ENCODE measurements around the gene FMO1.

FMO1 gene

DNA sequence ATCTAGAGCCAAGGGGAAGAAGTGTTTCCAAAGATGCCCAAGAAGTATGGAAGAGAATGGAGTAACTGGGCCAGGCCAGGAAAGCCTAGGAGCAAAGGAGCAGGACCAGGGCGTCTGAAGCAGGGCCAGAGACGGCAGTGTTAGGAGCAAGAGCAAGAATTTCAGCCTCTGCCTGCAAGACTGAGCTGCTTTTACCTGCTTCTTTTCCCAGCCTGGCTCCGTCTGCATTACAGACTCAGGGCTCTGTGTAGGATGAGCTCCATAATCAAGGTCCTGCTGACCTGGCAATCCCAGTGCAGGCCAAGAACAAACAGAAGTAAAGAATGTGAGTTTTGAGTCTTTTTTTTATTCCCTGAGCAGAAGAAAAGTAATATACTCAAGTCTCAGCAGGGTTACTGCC, 10.1 kb downstream of the FMO1 start:
- TF ChIP-seq, protein P1, sequence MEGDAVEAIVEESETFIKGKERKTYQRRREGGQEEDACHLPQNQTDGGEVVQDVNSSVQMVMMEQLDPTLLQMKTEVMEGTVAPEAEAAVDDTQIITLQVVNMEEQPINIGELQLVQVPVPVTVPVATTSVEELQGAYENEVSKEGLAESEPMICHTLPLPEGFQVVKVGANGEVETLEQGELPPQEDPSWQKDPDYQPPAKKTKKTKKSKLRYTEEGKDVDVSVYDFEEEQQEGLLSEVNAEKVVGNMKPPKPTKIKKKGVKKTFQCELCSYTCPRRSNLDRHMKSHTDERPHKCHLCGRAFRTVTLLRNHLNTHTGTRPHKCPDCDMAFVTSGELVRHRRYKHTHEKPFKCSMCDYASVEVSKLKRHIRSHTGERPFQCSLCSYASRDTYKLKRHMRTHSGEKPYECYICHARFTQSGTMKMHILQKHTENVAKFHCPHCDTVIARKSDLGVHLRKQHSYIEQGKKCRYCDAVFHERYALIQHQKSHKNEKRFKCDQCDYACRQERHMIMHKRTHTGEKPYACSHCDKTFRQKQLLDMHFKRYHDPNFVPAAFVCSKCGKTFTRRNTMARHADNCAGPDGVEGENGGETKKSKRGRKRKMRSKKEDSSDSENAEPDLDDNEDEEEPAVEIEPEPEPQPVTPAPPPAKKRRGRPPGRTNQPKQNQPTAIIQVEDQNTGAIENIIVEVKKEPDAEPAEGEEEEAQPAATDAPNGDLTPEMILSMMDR (conservative IDR thresholded peaks at IDR 0.05; ENCODE audit: low read depth): no peak
- ChIA-PET CTCF (interaction anchor here (0.7 to 2.0 kb wide), 2 partner anchors 13 to 42 kb away, joined by 3 to 8 read pairs; no protein-coding TSS in a partner anchor), POLR2A (ENCODE audit: low non-redundant PET) (no interaction called here)
- H3K27ac ChIP-seq: no peak overlapping the region
- DNase-seq (ENCODE audit: low spot score): no peak

DNA sequence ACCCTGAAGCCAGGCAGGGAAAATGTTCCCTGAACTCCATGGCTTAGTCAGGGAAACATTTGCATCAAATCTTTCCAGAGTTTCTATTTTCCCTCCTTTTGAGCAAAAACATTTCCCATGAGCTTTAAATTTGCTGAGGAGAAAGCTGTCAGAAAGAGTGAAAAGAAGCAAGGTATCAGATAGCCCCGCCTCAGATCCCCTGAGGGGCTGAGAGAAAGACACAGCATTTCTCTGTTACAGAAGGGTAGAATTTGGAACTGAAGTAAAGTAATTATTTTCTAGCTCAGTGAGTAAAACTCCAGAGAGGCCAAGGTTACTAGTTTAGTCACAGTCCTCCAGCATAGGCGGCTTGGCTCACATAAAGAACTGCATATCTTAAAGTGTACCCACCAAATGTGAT, 10.6 kb downstream of the FMO1 start:
- no peak overlapping the region for H3K27ac ChIP-seq
- TF ChIP-seq, protein P1 (conservative IDR thresholded peaks at IDR 0.05; ENCODE audit: low read depth): no peak
- CTCF ChIA-PET: no interaction called here
- POLR2A ChIA-PET (ENCODE audit: low non-redundant PET): no interaction called here
- DNase-seq (ENCODE audit: low spot score): no peak

DNA sequence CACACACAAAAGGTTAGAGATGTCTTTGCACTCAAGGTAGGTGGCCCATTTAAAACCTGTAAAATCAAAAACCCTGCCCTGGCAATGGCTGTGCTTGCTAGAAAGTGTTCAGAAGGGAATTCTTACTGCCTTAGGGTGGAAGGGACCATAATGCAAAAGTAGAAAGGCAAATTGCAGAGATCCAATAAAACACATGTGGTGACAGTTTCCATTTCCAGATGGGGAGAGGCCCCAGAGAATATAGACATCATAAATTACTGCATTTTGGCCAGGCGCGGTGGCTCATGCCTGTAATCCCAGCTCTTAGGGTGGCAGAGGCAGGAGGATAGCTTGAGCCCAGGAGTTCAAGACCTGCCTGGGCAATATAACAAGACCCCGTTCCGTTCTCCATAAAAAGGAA, 13.0 kb downstream of the FMO1 start:
- no peak for DNase-seq (ENCODE audit: low spot score)
- H3K27ac ChIP-seq: no peak overlapping the region
- POLR2A ChIA-PET (ENCODE audit: low non-redundant PET): no interaction called here
- CTCF ChIA-PET: interaction anchor here (0.7 kb wide), 1 partner anchor 16 kb away, joined by 10 read pairs; no protein-coding TSS in a partner anchor
- TF ChIP-seq, protein P1 (conservative IDR thresholded peaks at IDR 0.05; ENCODE audit: low read depth): no peak

DNA sequence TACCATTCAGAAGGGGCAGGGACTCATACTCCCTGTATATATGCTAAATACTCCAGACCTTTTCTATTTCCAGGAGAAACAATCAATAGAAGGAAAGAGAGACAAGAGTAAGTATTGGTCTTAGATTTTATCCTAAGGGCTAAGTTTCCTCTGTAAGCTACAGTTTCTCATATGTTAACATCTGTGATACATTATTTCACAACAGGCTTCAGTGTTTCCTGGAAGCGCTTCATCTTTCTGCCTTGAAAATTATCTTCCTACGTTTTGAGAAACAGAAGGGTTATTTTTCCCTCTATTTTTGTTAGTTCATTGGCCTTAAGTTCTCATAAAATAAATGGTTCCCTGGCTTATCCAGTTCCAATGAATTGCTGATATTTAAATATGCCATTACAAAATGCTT, 15.6 kb downstream of the FMO1 start:
- ChIA-PET CTCF (no interaction called here), POLR2A (ENCODE audit: low non-redundant PET) (no interaction called here)
- no peak for DNase-seq (ENCODE audit: low spot score)
- no peak overlapping the region for H3K27ac ChIP-seq
- TF ChIP-seq, protein P1 (conservative IDR thresholded peaks at IDR 0.05; ENCODE audit: low read depth): no peak

DNA sequence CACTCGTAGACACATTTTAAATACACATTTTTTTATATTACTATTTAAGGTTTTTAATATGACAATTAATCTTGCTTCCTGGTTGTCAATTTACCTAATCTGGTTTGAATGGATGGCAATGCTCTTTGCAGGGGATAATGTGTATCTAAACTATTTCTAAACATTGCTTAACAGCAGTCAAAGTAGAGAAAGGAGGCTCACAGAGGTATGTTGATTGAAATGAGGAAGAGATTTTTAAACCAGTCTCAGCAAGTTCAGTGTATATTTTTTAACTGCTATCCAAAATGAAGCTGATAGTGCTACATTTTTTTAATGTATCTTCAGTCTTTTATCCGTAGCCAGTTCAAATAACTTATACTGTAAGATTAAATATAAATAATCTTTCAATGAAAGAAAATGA, 17.4 kb downstream of the FMO1 start:
- ChIA-PET POLR2A (ENCODE audit: low non-redundant PET) (no interaction called here), CTCF (interaction anchor here (0.5 kb wide), 1 partner anchor 904 kb away, joined by 3 read pairs; no protein-coding TSS in a partner anchor)
- TF ChIP-seq, protein P1 (conservative IDR thresholded peaks at IDR 0.05; ENCODE audit: low read depth): no peak
- no peak overlapping the region for H3K27ac ChIP-seq
- no peak for DNase-seq (ENCODE audit: low spot score)

DNA sequence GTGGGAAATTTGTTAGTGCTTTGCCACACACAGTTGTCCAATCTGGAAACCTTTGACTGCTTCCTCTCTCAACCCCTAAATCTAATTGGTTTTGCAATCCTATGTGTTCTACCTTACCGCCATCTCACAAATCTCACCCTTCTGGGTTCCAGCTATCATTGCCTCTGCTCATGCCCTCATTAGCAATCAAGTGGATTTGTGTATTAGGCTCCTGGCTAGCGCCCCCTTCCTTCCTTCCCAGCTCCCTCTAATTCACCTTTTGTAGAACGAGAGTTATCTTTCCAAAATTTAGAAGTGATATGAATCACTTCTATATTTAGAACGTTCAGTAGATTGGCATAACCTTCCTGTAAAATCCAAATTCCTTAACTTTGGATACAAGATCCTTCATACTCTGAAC, 18.6 kb downstream of the FMO1 start:
- CTCF ChIA-PET: interaction anchor here (0.6 kb wide), 1 partner anchor 243 kb away, joined by 4 read pairs; no protein-coding TSS in a partner anchor
- POLR2A ChIA-PET (ENCODE audit: low non-redundant PET): no interaction called here
- TF ChIP-seq, protein P1 (conservative IDR thresholded peaks at IDR 0.05; ENCODE audit: low read depth): no peak
- no peak for DNase-seq (ENCODE audit: low spot score)
- H3K27ac ChIP-seq: no peak overlapping the region
